Neutrophil (primary cell): ENCODE results near the gene AGXT.

Experiments
- H3K27ac ChIP-seq: fragments of 200-600 bp; sonication (generic); 2 replicates; pipeline ENCODE4 v1.5.1; 2016; ENCODE audit warnings: mild to moderate bottlenecking, moderate library complexity
- H3K27me3 ChIP-seq: fragments of 200-600 bp; sonication (generic); 2 replicates; pipeline ENCODE4 v1.6.0; 2016; ENCODE audit warnings: mild to moderate bottlenecking
- H3K36me3 ChIP-seq: fragments of 200-600 bp; sonication (generic); 2 replicates; pipeline ENCODE4 v1.5.1; 2017
- H3K4me1 ChIP-seq, 2 experiments: fragments of 200-600 bp in 1 of 2; sonication (generic) in 1 of 2; 1 replicate in 1 of 2; 2 replicates in 1 of 2; pipeline versions ENCODE4 v1.5.1 to v1.6.1; 2013 to 2016; ENCODE audit warnings: low read depth in 1 of 2, low read length in 1 of 2, mild to moderate bottlenecking in 1 of 2, moderate library complexity in 1 of 2; ENCODE audit not compliant: control insufficient read depth in 1 of 2, insufficient read depth in 1 of 2
- H3K4me3 ChIP-seq, 2 experiments: fragments of 200-600 bp in 1 of 2; sonication (generic) in 1 of 2; 1 replicate in 1 of 2; 2 replicates in 1 of 2; pipeline ENCODE4 v1.5.1; 2013 to 2016; ENCODE audit warnings: low read depth in 1 of 2, low read length in 1 of 2, mild to moderate bottlenecking in 1 of 2, moderate library complexity in 1 of 2
- H3K9me3 ChIP-seq: fragments of 200-600 bp; sonication (generic); 2 replicates; pipeline ENCODE4 v1.5.1; 2016
- CTCF ChIP-seq: fragments of 200-600 bp; sonication (generic); IDR thresholded peaks from 2 replicates; pipeline ENCODE4 v1.5.1; 2016; ENCODE audit warnings: antibody characterized with exemption

The AGXT gene

GRCh38 chr2:240898731-240899467 lies 30.3 kb downstream of the AGXT start:
- Histone ChIP-seq H3K9me3 (no peaks in the 10 kb centered on the region), H3K36me3 (no peaks in the 10 kb centered on the region), H3K4me1 (no peaks in the 10 kb centered on the region), H3K27ac (no peak overlapping the region), H3K27me3 (no peaks in the 10 kb centered on the region), H3K4me3 (no peak overlapping the region)
- TF ChIP-seq CTCF = no peak

DNA sequence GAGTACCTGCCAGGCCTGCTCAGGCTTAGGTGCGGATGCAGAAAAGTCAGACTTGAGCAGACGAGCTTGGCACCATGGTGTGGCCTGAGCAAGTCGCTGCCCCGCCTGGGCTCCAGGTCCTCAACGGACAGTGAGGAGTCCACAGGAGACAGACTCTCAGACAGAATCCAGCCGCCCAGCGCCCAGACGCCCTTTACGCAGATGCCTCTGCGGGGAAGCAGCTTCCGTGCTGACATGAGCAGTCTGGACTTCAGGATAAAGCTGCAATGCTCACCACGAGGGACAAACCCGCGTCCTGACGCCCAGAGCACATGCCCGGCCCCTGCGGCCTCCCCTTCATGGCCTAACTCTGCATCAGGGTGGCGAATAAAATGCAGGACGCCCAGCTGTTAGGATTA lies 30.8 kb downstream of the AGXT start:
- Histone ChIP-seq H3K27ac (no peak overlapping the region), H3K4me1 (no peaks in the 10 kb centered on the region), H3K4me3 (no peak overlapping the region), H3K9me3 (no peaks in the 10 kb centered on the region), H3K27me3 (no peaks in the 10 kb centered on the region), H3K36me3 (no peaks in the 10 kb centered on the region)
- no peak for TF ChIP-seq CTCF

- H3K27me3 ChIP-seq = no peaks in the 10 kb centered on the region
These were observed 31.7 kb downstream of the AGXT start for GRCh38 chr2:240900141-240900860.

DNA sequence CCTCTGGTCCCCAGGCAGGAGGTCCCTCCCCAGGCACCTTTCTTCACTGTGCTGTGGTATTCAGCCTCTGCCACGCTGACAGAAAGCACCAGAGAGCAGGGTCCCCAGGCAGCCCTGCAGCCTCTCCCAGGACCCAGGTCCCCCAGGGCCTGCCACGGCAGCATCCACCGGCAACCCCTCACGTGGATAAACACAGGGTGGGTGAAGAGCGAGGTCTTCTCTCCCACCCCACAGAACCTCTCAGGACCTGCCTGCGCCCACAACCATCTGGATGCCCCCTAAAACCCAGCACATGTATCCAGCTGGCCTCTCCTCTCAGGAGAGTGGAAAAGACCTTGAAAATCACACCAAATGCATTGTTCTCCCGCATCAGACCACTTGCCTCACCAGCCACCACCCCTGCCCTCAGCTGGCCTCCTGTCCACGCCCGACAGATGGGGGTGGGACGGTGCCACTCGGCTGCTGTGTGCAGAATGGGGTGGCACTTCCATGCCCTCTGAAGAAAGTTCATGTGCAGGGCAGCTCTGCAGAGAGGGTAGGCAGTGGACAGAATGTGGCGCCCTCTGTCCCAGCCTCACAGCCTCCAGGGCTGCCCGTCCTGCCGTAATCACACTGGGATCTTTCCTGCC lies 33.5 kb downstream of the AGXT start:
- no peaks in the 10 kb centered on the region for H3K27me3 ChIP-seq
- no peaks in the 10 kb centered on the region for H3K9me3 ChIP-seq
- no peak overlapping the region for H3K4me3 ChIP-seq
- TF ChIP-seq CTCF = no peak
- H3K36me3 ChIP-seq = no peaks in the 10 kb centered on the region
- H3K4me1 ChIP-seq = no peaks in the 10 kb centered on the region
- no peak overlapping the region for H3K27ac ChIP-seq

More at GRCh38 chr2:240900141-240900860, 31.7 kb downstream of the AGXT start:
- Histone ChIP-seq H3K9me3 (no peaks in the 10 kb centered on the region), H3K4me3 (no peak overlapping the region), H3K27ac (no peak overlapping the region), H3K4me1 (no peaks in the 10 kb centered on the region), H3K36me3 (no peaks in the 10 kb centered on the region)
- no peak for TF ChIP-seq CTCF

GRCh38 chr2:240902615-240903041 lies 34.0 kb downstream of the AGXT start:
- H3K4me3 ChIP-seq = no peak overlapping the region
- H3K36me3 ChIP-seq = no peaks in the 10 kb centered on the region
- no peak for TF ChIP-seq CTCF
- no peaks in the 10 kb centered on the region for H3K4me1 ChIP-seq
- H3K9me3 ChIP-seq = no peaks in the 10 kb centered on the region
- no peaks in the 10 kb centered on the region for H3K27me3 ChIP-seq
- no peak overlapping the region for H3K27ac ChIP-seq
